Measurements from ENCODE around the gene GNAQ. TPM values are rescaled to one million over a fixed set of nuclear protein-coding genes. Genes with fewer than 3 reads are reported as not detected.

GNAQ gene
- total and polyA plus RNA-seq, 2 donors (not counting 1 experiment from before 2014, with no cell fraction given), result 0.60 to 1.4 TPM

GRCh38 chr9:77953590-77953989 is 78.0 kb downstream of the GNAQ start:
- no peaks in the 10 kb centered on the region for H3K79me2 ChIP-seq (ENCODE audit: control insufficient read depth, insufficient read depth, low read length)

DNA sequence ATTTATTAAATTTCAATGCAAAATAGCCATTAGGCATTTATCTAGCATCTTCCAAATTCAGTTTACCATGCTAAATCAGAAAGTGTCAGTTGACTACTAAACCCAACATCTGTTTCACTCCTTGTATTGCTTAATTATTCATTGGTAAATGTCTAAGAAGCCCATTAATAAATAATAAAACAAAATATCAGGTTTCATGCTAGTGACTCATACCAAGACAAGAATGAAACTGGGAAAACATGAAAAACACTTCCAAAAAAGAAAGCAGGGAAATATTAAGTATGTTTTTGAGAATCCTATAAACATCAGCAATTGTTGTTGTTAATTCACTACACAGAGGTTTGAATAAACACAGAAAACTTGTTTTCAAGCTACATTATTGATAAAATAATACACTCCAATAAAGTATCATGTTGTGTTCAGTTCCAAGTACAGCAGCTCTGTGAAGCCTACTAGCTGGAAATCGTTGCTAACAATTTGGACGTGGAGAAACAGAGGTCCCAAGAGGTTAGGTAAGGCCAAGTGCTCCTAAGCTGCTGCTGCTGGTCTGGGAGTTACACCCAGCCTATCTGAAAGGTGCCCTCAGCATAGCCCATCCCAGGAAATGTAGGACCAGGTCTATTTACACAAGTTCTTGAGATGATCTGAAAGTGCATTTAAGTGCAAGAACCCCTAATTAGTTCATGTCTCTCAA is 78.8 kb downstream of the GNAQ start:
- peaks cover 8% of the 10 kb centered on the region for H3K4me1 Mint-ChIP-seq
- intact Hi-C loops (cut with micrococcal nuclease), result no loop called here
- H3K4me3 ChIP-seq (ENCODE audit: control extremely low read depth in 1 of 5, extremely low read depth in 1 of 5, insufficient read depth in 1 of 5, low read depth in 2 of 5, low read length in 4 of 5), result no peak overlapping the region

More at GRCh38 chr9:77953590-77953989, 78.0 kb downstream of the GNAQ start:
- H3K9me3 Mint-ChIP-seq (ENCODE audit: insufficient read depth), result no peaks in the 10 kb centered on the region
- H2AFZ ChIP-seq (ENCODE audit: insufficient read depth, low read depth, low read length, poor library complexity, severe bottlenecking), result no peak overlapping the region
- ATAC-seq (ENCODE audit: low read depth), result no peak
- no peak overlapping the region for H3K4me3 ChIP-seq (ENCODE audit: control extremely low read depth in 1 of 5, extremely low read depth in 1 of 5, insufficient read depth in 1 of 5, low read depth in 2 of 5, low read length in 4 of 5)
- H3K4me1 ChIP-seq (ENCODE audit: control insufficient read depth in 2 of 2, insufficient read depth in 2 of 2, low read length in 2 of 2), result peaks cover 5% of the 10 kb centered on the region in 2 donors
- H3K4me1 Mint-ChIP-seq, result peaks cover 8% of the 10 kb centered on the region
- no peak overlapping the region for H3K9ac ChIP-seq (ENCODE audit: low read length)
- peaks cover 0 to 5% (median 1%) of the 10 kb centered on the region in 4 experiments for H3K27me3 ChIP-seq (replicated peaks in 1 of 4; ENCODE audit: control extremely low read depth in 1 of 4, control insufficient read depth in 3 of 4, insufficient read depth in 4 of 4, low read length in 3 of 4)
- TF ChIP-seq, protein P1, sequence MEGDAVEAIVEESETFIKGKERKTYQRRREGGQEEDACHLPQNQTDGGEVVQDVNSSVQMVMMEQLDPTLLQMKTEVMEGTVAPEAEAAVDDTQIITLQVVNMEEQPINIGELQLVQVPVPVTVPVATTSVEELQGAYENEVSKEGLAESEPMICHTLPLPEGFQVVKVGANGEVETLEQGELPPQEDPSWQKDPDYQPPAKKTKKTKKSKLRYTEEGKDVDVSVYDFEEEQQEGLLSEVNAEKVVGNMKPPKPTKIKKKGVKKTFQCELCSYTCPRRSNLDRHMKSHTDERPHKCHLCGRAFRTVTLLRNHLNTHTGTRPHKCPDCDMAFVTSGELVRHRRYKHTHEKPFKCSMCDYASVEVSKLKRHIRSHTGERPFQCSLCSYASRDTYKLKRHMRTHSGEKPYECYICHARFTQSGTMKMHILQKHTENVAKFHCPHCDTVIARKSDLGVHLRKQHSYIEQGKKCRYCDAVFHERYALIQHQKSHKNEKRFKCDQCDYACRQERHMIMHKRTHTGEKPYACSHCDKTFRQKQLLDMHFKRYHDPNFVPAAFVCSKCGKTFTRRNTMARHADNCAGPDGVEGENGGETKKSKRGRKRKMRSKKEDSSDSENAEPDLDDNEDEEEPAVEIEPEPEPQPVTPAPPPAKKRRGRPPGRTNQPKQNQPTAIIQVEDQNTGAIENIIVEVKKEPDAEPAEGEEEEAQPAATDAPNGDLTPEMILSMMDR (IDR thresholded peaks at IDR 0.05), result no peak
- TF ChIP-seq EZH2 (IDR thresholded peaks at IDR 0.05; ENCODE audit: borderline replicate concordance, insufficient read depth, low read depth, low read length, poor library complexity, severe bottlenecking), result no peak
- intact Hi-C loops (cut with micrococcal nuclease), result no loop called here
- peaks cover 16% of the 10 kb centered on the region for H3K27me3 Mint-ChIP-seq
- no peak overlapping the region for H3K4me3 Mint-ChIP-seq
- H3K36me3 ChIP-seq (replicated peaks in 1 of 2; ENCODE audit: control extremely low read depth in 1 of 2, control insufficient read depth in 1 of 2, extremely low read depth in 1 of 2, insufficient read depth in 2 of 2, low read length in 1 of 2), result no peaks in the 10 kb centered on the region
- no peaks in the 10 kb centered on the region for H4K20me1 ChIP-seq (ENCODE audit: control insufficient read depth, insufficient read depth, low read length, poor library complexity, severe bottlenecking)
- H3K4me2 ChIP-seq (replicated peaks; ENCODE audit: low read depth, low read length, poor library complexity, severe bottlenecking), result no peak overlapping the region
- POLR2A ChIA-PET, result no interaction called here
- no peak overlapping the region for H3K27ac Mint-ChIP-seq
- no peaks in the 10 kb centered on the region for H3K9me3 ChIP-seq (ENCODE audit: control extremely low read depth in 1 of 3, control insufficient read depth in 2 of 3, insufficient read depth in 1 of 3, low read length in 2 of 3)
- CTCF ChIA-PET, result no interaction called here
- DNase-seq, result no peak
- H3K27ac ChIP-seq (ENCODE audit: low read length in 2 of 2), result no peak overlapping the region

More for the DNA sequence above, 78.8 kb downstream of the GNAQ start:
- no peak for ATAC-seq (ENCODE audit: low read depth)
- Histone ChIP-seq H4K20me1 (ENCODE audit: control insufficient read depth, insufficient read depth, low read length, poor library complexity, severe bottlenecking) (no peaks in the 10 kb centered on the region), H3K79me2 (ENCODE audit: control insufficient read depth, insufficient read depth, low read length) (no peaks in the 10 kb centered on the region), H3K4me1 (ENCODE audit: control insufficient read depth in 2 of 2, insufficient read depth in 2 of 2, low read length in 2 of 2) (peaks cover 5% of the 10 kb centered on the region in 2 donors), H3K27me3 (replicated peaks in 1 of 4; ENCODE audit: control extremely low read depth in 1 of 4, control insufficient read depth in 3 of 4, insufficient read depth in 4 of 4, low read length in 3 of 4) (peaks cover 0 to 5% (median 1%) of the 10 kb centered on the region in 4 experiments), H3K27ac (ENCODE audit: low read length in 2 of 2) (no peak overlapping the region), H3K4me2 (replicated peaks; ENCODE audit: low read depth, low read length, poor library complexity, severe bottlenecking) (no peak overlapping the region), H3K36me3 (replicated peaks in 1 of 2; ENCODE audit: control extremely low read depth in 1 of 2, control insufficient read depth in 1 of 2, extremely low read depth in 1 of 2, insufficient read depth in 2 of 2, low read length in 1 of 2) (no peaks in the 10 kb centered on the region), H2AFZ (ENCODE audit: insufficient read depth, low read depth, low read length, poor library complexity, severe bottlenecking) (no peak overlapping the region), H3K9ac (ENCODE audit: low read length) (no peak overlapping the region), H3K9me3 (ENCODE audit: control extremely low read depth in 1 of 3, control insufficient read depth in 2 of 3, insufficient read depth in 1 of 3, low read length in 2 of 3) (no peaks in the 10 kb centered on the region)
- Mint-ChIP-seq H3K27me3 (peaks cover 14% of the 10 kb centered on the region), H3K4me3 (no peak overlapping the region), H3K9me3 (ENCODE audit: insufficient read depth) (no peaks in the 10 kb centered on the region), H3K27ac (no peak overlapping the region)
- POLR2A ChIA-PET, result no interaction called here
- CTCF ChIA-PET, result no interaction called here
- TF ChIP-seq, protein P1 (IDR thresholded peaks at IDR 0.05), result no peak
- 43% methylated on average over 2 of the region's 2 CpGs for WGBS (ENCODE audit: insufficient coverage)
- no peak for DNase-seq

All from B cell (primary cell).